Endothelial cell (in vitro differentiated cells): ENCODE measurements around the gene LYPD8. TPM values are rescaled to one million over a fixed set of nuclear protein-coding genes. Genes with fewer than 3 reads are reported as not detected.

Source experiments
- DNase-seq: peaks from one replicate; pipeline ENCODE4 v3.0.0; 2021; ENCODE audit warnings: low spot score
- H3K27ac Mint-ChIP-seq: one replicate; pipeline ENCODE4 v1.8.0; 2021; ENCODE audit warnings: mixed read lengths, inconsistent platforms; ENCODE audit not compliant: unreplicated experiment
- H3K27me3 Mint-ChIP-seq: one replicate; pipeline ENCODE4 v1.8.0; 2021; ENCODE audit warnings: mild to moderate bottlenecking, moderate library complexity, mixed read lengths, inconsistent platforms; ENCODE audit not compliant: unreplicated experiment
- H3K36me3 Mint-ChIP-seq: one replicate; pipeline ENCODE4 v1.8.0; 2021; ENCODE audit warnings: mild to moderate bottlenecking, low read depth, mixed read lengths, inconsistent platforms; ENCODE audit not compliant: unreplicated experiment
- H3K4me1 Mint-ChIP-seq: one replicate; pipeline ENCODE4 v1.8.0; 2021; ENCODE audit warnings: mild to moderate bottlenecking, mixed read lengths, inconsistent platforms; ENCODE audit not compliant: unreplicated experiment
- H3K4me3 Mint-ChIP-seq: one replicate; pipeline ENCODE4 v1.8.0; 2021; ENCODE audit warnings: mild to moderate bottlenecking, mixed read lengths, inconsistent platforms; ENCODE audit not compliant: unreplicated experiment
- H3K9me3 Mint-ChIP-seq: one replicate; pipeline ENCODE4 v1.8.0; 2021; ENCODE audit warnings: mixed read lengths, inconsistent platforms; ENCODE audit not compliant: unreplicated experiment
- total RNA-seq: library from RNA; stranded (reverse); fragmentation: NEBNext Ultra II Directional; extraction: Animal tissue kit (Norgen Biotek cat#: 25700); gene quantifications from one replicate; pipeline ENCODE4 v1.2.1, GENCODE V29; 2021; ENCODE audit not compliant: unreplicated experiment
- TF ChIP-seq, protein P1 (sequence below): fragments of 200-600 bp; sonication (generic); IDR thresholded peaks from one replicate; pipeline ENCODE4 v1.5.0; 2021; ENCODE audit warnings: antibody characterized with exemption; ENCODE audit not compliant: unreplicated experiment

Gene LYPD8
- total RNA-seq, 1 donor from 2014 or later: not detected

GRCh38 chr1:248748211-248748610 is 7.3 kb downstream of the LYPD8 start:
- peaks cover 10% of the 10 kb centered on the region for H3K27me3 Mint-ChIP-seq
- TF ChIP-seq, protein P1, sequence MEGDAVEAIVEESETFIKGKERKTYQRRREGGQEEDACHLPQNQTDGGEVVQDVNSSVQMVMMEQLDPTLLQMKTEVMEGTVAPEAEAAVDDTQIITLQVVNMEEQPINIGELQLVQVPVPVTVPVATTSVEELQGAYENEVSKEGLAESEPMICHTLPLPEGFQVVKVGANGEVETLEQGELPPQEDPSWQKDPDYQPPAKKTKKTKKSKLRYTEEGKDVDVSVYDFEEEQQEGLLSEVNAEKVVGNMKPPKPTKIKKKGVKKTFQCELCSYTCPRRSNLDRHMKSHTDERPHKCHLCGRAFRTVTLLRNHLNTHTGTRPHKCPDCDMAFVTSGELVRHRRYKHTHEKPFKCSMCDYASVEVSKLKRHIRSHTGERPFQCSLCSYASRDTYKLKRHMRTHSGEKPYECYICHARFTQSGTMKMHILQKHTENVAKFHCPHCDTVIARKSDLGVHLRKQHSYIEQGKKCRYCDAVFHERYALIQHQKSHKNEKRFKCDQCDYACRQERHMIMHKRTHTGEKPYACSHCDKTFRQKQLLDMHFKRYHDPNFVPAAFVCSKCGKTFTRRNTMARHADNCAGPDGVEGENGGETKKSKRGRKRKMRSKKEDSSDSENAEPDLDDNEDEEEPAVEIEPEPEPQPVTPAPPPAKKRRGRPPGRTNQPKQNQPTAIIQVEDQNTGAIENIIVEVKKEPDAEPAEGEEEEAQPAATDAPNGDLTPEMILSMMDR: no peak
- H3K4me3 Mint-ChIP-seq: no peak overlapping the region
- no peak overlapping the region for H3K27ac Mint-ChIP-seq
- H3K9me3 Mint-ChIP-seq: peaks cover 9% of the 10 kb centered on the region
- no peak for DNase-seq
- no peaks in the 10 kb centered on the region for H3K4me1 Mint-ChIP-seq
- peaks cover 5% of the 10 kb centered on the region for H3K36me3 Mint-ChIP-seq

DNA sequence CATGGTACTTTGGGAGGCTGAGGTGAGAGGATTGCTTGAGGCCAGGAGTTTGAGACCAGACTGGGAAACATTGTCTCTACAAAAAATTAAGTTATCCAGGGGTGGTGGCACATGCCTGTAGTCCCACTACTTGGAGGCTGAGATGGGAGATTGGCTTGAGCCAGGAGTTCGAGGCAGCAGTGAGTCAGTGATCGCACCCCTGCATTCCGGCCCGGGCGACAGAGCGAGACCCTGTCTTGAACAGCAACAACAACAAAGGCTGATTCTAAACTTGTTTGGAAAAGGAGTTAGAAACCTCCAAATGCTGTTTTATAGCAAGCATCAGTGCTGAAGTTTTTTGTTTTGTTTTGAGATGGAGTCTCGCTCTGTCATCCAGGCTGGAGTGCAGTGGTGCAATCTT is 14.7 kb downstream of the LYPD8 start:
- TF ChIP-seq, protein P1: no peak
- Mint-ChIP-seq H3K27me3 (peaks cover 5% of the 10 kb centered on the region), H3K4me3 (no peak overlapping the region), H3K9me3 (peaks cover 33% of the 10 kb centered on the region), H3K4me1 (no peaks in the 10 kb centered on the region), H3K36me3 (peaks cover 16% of the 10 kb centered on the region), H3K27ac (no peak overlapping the region)
- no peak for DNase-seq

DNA sequence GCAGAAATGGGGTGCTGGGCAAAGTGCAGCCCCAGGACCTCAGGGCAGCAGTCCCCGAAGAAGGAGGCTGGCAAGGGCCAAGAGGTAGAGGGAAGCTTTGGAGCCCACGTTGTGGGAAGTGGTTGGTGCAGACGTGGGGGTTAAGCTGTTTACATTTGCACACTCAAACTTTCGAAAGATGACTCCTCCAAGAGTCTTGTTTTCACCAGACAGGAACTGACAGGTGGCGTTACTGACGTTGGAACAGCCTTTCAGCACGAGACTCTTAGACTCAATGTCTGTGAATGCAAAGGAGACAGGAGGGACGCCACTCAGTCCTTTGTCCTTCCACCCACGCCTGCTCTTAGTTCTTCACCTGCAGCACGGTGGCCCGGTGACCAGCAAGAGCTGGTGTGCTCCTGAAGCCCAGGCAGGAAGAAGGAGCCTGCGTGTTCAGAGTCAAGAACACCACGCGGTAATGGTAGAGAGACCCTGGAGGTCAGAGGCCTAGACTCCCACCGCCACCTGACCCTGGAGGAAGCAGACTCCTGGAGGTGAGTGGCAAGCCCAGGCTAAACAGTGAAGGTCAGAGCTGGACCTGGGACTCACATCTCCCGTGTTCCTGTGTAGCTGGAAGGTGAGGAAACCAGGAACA is 15.9 kb downstream of the LYPD8 start:
- no peak overlapping the region for H3K4me3 Mint-ChIP-seq
- H3K27ac Mint-ChIP-seq: no peak overlapping the region
- peaks cover 5% of the 10 kb centered on the region for H3K27me3 Mint-ChIP-seq
- no peaks in the 10 kb centered on the region for H3K4me1 Mint-ChIP-seq
- peaks cover 35% of the 10 kb centered on the region for H3K9me3 Mint-ChIP-seq
- H3K36me3 Mint-ChIP-seq: peaks cover 16% of the 10 kb centered on the region
- DNase-seq: no peak
- TF ChIP-seq, protein P1: no peak

GRCh38 chr1:248737457-248737856 is 18.1 kb downstream of the LYPD8 start:
- Mint-ChIP-seq H3K4me3 (no peak overlapping the region), H3K4me1 (no peaks in the 10 kb centered on the region), H3K9me3 (peaks cover 55% of the 10 kb centered on the region), H3K36me3 (peaks cover 19% of the 10 kb centered on the region), H3K27me3 (peaks cover 7% of the 10 kb centered on the region), H3K27ac (no peak overlapping the region)
- DNase-seq: no peak
- TF ChIP-seq, protein P1: no peak

DNA sequence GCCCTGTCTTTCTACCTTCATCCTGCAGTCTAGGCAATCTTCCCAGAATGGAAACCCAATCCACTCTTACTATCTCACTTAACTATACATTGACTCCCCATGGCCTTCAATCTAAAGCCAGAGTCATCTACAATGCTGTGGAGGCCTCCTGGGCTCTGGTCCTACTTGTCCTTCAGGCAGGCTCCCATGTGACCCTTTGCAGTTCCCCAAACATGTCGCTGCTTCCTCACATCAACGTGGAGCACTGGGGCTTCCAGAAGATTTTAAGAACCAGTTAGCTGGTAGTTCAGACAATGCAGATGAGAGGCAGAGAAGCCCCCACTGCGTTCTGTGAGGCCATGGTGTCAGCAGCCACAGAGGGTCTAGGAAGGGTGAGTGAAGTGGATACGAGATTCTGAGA is 18.6 kb downstream of the LYPD8 start:
- peaks cover 59% of the 10 kb centered on the region for H3K9me3 Mint-ChIP-seq
- no peak for DNase-seq
- no peak overlapping the region for H3K4me3 Mint-ChIP-seq
- H3K4me1 Mint-ChIP-seq: no peaks in the 10 kb centered on the region
- H3K27ac Mint-ChIP-seq: no peak overlapping the region
- TF ChIP-seq, protein P1: no peak
- peaks cover 19% of the 10 kb centered on the region for H3K36me3 Mint-ChIP-seq
- peaks cover 7% of the 10 kb centered on the region for H3K27me3 Mint-ChIP-seq
